GM19238 (cell line): Measurements from ENCODE around the gene KLHL21.

Experiments
- DNase-seq: peaks from one replicate; pipeline ENCODE4 v3.0.0; 2011; ENCODE audit warnings: low spot score; ENCODE audit not compliant: insufficient read length

The KLHL21 gene

DNA sequence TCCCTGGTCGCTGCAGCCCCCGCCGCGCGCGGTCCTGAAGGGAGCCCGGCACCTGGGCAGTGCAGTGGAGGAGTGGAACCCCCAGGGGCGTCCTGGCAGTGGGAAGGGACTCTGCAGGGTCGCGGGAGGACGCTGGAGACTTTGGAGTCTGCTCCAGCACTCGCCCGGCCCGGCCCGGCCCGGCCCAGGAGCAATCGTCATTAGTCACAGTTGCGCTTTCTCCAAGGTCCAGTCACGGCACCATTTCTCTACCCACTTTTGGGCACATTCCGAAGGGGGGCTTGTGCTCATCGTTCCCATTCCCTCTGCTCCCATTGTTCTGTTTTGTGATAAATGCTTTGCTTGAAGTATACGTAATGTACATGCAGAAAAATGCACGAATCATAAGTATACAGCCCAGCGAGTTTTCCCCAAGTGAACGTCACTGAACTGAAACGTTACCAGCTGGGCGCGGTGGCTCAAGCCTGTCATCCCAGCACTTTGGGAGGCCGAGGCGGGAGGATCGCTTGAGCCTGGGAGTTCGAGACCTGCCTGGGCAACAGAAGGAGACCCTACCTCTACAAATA lies 23.0 kb upstream of the KLHL21 start:
- no peak for DNase-seq

DNA sequence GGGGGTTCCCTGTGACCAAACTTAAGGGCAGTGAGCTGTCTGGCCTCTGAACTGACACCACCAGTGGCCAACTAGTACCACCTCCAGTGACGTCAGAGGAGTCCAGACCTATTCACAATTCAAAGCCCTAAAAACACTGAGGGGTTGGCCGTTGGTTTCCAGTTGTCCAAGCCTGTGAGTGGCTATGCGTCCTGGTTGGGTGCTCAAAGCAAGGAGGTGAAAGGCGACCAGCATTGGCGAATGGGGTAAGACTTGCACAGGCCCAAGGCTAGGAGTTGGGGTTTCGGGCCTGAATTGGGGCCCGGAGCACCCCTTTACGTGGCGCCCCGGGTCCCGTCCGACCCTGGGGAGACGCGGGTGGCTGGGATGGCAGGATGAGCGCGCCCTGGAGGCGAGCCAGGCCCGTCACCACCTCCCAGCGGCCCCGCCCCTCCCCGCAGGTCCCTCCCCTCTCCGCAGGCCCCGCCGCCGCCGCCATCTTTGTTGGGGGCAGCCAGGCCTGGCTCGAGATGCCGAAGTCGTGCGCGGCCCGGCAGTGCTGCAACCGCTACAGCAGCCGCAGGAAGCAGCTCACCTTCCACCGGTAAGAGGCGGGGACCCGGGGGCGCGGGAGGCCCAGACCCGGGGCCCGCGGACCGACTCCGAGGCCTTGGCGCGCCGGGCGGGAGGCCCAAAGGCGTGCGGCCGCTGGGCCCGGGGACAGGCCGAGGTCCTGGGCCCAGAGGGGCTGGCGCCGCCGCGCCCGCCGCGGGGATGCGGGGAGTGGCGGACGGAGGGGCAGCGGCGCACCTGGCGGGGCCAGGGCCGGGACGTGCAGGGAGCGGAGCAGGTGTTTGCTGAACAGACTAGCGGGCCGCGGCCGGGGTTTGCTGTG lies 22.3 kb upstream of the KLHL21 start, which contains the start of gene THAP3:
Gene THAP3, plus strand, starts transcription at position 159 of the 874 bp plus-strand sequence. Its CDS starts 351 bp downstream, at position 510.
- DNase-seq: peak; percentile 96

DNA sequence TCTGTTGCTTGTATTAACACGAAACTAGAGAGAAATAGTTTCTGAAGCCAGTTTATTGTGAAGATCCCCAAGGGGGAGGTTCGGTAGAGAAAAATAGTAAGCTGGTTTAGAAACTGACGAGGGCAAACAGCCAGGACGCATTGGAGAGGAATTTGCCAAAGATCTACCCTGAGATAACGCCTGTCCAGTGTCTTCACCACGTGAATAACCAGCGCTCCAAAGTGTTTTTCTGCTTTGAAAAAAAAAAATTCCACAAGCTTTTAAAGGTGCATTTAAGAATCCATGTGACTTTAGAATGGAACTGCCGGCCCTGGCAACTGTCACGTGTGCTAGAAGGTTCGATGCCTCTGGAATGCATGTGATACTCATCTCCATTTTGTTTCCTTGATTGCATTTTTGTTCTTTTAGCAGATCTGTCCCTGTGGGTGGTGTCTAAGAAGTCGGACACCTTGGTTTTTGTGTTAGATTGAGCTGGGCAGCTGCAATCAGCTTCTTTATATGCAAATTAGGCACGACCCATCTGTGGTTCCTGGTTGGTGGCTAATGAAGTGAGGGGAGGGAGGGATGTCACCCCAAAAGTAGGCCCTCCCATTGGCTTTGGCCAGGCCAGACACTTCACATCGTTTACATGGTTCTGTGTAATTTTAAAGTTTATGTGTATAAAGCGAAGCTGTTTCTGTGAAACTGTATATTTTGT lies 20.7 kb upstream of the KLHL21 start:
- no peak for DNase-seq

DNA sequence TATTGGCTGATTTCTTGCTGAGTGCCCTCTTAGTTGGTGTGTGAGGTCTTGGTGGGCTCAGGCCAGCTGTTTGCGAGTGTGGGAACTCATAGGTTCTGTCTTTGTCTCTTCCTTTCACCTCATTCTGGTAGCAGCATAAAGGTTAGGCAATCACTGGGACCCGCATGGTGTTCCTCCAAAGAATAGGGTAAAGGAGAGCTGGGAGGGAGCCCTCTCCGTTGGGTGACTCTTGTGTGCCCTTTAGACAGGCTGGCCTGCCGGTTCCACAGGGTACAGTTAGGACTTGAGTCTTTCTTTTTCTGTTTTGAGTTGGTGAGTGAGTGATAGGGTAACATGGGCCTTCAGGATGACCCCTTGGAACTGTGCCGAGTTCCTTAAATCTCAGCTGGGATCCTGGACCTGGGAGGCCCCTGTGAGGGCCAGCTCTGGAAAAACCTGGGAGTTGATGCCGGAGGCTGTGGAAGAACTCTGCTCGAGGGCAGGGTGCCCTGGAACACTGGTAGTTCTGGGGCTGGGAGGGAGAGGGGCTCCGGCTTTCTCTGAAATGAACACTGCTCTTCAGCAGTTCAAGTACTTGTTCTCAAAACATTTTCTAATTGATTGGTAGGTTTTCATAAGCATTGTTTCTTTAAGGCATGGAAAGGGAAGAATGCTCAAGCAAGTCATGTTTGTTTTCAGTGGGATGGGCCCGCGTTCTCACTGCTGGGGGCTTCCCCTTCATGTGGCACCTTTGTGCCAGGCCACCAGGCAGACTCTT lies 19.9 kb upstream of the KLHL21 start:
- DNase-seq: no peak

DNA sequence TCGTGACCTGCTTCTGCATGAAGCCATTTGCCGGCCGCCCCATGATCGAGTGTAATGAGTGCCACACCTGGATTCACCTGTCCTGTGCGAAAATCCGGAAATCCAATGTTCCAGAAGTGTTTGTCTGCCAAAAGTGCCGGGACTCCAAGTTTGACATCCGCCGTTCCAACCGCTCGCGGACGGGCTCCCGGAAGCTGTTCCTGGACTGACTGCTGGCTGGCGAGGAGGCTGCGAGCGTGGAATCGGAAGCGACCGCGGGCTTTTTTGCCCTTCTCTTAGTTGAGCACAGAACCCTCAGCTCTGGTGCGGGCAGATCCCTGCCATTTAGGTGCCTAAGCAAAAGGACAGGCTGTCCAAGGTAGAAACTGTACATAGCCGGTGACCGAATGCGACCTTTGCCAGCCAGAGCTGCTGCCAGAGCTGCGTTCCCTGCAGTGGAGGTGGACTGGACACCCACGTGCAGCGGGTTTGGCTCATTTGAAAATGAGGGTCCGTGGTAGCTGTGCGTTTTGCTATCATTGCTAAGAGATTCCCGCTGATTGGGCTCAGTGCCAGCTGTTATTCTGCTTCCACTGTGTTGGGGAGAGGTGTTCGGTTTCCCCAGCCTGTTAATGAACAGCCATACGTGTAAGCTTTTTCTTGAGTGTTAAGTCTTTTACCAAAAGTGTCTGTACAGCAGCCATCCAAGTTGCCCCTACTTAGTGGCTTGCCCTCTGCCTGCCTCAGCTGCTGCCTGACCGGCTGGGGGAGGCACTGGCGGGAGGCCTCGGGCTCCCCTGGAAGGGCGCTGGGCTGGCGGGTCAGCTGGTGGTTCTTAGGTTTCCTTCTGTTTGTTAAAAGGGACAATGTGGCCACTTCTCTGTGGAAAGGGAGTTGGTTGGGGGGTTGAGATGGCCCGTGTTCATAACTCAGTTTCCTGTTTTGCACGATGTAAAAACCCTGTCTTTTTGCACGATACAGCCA lies 19.0 kb upstream of the KLHL21 start:
- no peak for DNase-seq

DNA sequence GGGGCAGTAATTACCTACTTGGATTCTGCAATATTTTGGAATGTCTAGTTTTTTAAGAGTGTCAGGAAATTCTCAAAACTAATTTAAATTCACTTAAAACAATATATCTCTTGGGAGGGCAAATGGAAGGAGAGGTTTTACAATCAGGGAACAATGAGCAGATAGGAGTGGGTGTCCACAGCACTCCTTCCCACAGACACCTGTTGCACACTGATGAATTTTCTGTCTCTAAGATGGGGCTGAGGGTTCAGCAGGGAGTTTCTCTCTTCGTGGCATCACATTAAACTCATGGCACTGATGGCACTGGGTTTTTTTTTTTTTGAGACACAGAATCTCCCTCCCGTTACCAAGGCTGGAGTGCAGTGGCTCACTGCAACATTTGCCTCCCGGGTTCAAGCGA lies 16.4 kb upstream of the KLHL21 start:
- DNase-seq: no peak

DNA sequence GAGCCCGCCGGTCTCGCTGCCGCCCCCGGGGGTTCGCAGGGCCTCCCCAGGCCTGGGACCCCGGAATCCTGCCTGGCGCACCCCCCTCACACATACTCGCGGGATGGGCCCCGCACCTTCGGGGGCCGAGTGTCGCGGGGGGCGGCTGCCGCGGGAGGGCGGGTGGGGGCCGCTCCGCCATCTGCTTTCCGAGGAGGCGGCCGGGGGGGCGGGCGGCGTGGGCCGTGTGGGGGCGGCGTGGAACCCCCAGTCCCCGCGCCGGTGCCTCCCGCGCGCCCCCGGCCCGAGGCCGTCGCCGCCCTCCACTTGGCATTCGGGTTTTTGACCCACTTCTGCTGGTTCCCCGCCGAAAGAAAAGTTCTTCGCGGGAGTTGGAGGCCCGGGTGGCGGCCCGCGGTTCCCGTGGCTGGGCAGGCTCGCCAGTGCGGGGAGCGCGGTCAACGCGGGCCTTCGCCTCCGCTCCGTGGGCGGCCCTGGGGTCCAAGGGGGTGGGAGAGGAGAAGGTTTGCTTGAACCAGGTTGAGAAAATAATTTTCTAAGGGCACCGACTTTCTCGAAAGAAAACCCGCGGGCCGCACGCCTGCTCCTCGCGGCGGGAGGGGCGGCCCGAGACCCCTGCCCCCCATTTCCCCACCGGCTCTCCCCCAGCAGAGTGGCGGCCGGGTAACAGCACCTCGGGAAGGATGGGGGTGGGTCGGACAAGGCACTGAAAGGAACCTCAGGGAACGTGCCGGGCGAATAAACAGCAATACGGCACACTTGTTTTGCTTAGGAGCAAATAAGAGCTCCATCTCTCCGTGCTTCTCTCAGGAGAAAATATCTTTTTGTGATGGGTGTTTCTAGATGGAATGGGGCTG lies 12.5 kb upstream of the KLHL21 start:
- peak; percentile 37 for DNase-seq

DNA sequence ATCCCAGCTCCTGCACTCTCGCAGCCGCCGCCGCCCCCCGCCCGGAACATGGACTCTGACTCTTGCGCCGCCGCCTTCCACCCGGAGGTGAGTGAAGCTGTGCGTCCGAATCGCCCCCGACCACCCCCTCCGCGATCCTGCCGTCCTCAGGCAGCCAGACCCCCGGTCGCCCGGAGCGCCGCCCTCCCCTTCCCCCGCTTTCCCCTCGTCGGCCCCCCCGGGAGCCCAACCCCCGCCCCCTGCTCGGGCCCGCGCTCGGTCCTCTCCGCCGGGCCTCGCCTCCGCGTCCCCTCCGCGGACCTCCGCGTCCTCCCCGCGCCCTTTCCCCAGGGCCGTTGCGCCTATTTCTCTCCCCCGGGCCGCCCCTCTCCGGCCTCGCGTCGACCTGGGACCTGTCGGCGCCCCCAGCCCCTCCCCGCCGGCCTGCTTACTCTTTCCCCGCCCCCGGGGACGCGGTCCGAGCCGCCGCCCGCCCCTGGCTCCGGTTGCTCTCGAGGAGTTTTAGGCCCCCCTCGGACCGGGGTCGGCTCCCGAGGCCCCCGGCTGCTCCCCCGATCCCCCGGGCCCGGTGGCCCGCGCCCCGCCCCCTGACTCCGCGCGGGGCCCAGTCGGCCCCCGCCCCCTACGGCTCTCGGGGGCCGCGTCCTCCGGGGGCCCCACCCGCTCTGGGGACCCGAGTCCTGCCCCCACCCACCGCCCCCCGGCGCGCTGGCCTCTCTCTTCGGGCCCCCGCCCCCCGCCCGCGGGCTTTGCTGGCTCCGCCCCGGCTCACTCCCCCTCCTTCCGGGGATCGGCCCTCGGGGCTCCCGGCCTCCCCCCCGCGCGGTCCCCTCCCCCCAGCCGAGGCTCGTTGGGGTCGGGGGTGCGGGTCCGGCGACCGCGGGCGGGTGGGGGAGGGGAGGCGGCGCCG lies 11.6 kb upstream of the KLHL21 start:
- DNase-seq: peak; percentile 90

DNA sequence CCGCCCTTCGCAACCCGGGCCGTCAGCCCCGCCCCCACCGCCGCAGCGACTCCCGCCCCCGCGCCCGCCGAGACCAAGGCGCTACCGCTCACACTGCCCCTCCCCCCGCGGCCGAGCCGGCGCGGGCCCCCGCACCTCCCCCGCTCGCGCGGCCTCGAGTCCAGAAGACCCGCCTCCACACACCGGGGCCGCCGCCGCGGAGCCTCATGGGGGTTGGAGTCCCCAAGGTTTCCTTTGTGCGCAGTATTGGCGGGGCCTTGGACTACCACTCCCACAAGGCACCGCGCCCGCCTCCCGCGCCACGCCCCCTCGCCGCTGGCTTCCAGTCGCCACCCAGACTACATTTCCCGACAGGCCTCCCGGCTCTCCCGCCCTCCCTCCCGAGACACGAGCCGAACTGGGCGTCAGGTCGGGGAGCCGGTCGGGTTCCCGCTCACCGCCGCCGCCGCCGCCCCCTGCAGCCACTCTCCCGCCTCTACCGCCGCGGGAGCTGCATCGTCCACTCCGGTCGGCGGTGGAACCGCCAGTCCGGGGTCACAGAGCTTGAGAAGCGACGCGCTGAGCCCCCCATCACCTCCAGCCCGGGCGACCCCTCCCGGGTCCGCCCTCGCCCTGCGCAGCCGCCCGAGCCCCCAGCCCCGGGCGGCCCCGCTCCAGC lies 10.8 kb upstream of the KLHL21 start, which contains the start of gene PHF13:
Gene PHF13, plus strand, starts transcription at position 371 of the 658 bp plus-strand sequence. CDS start 336 bp downstream, outside the sequence.
- peak; percentile 100 for DNase-seq

DNA sequence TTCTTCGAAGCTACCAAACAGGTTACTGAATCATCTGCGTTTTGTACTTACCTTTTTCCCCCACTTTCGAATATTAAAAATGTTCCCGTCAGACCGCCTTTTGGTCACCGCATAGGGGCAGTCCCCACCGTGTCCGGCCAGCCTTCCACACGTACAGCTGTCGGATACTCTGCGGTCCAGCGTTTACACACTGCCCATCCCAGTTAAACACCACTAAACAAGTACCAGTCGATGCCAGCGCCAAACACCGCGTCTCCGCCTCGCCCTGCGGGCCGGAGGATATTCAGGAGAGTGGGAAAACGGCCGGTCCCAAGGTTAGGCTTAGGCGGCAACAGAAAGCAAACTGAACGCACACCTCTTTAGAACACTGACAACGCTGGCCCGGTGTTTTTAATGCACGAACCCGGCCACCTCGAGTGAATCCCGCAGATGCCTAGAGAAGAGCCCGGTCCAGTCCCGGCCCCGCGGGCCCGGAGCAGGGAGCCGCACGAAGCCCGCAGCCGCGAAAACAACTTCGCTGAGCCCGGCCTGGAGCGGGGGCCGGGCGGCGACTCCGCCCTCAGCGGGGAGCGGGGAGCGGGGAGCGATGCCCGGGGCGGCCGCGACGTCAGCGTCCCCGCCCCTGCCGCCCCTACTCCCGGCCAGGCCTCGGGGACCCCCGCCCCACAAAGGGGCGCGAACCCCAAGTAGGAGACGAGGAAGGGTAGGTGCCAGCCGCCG lies 10.1 kb upstream of the KLHL21 start:
- peak; percentile 74 for DNase-seq

DNA sequence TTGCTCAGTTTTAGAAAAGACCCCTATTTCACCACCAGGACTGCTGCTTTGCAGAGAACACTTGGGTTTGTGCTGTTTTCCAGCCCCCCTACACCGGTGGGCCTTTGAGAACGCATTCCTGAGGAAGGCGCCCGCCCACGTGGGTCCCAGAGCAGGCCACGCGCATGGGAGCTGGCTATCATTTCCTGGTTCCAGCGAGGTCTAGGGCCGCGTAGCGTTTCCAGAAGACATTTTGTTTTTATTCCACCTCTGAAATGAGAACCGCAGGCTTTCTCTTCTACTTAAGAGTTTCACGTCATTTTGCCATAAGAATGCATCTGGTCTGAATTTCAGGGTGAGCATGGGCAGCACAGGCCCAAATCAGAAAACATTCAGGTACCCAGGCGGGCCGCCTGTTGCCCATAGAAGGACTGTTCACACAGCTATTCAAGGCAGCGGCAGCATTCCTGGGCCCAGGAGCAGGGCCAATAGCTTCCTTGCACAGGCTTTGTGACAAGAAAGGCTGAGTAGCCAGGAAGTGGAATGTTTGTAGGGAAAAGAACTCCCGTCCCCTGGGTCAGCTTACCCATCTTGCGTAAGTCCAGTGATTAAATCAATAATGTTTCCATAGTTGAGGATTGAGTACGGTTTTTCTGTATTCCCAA lies 1.4 kb upstream of the KLHL21 start:
- DNase-seq: no peak

DNA sequence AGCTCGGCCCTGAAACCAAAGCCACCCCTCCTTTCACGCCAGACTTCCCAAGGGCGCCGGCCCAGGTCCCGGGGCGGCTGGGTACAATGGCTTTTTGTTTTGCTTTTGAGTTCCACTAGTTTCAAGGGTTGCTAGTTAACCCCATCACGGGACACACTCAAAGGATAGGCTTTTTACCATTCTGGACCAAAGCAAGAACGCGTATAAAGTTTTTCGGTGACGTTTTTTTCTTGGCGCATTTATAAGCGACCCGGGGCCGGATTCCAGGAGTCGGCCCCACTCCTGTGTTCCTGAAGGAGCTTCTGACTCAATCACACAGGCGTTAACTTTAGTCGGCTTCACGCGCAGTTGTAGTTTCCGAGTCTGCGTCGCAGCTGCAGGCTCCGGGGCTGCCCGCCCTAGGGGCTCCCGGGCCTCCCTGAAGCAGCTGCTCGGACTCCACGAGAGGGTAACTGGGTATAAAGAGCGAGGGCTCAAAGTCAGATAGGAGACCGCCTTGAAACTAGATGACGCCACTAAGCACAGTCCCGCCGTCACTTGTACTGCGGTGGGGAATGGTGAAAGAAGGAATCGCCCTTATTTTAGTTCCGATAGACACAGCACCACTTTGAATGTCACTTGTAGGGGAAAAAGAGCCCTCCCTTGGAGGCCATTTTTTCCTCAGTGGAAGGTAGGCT lies 707 bp upstream of the KLHL21 start:
- DNase-seq: no peak

DNA sequence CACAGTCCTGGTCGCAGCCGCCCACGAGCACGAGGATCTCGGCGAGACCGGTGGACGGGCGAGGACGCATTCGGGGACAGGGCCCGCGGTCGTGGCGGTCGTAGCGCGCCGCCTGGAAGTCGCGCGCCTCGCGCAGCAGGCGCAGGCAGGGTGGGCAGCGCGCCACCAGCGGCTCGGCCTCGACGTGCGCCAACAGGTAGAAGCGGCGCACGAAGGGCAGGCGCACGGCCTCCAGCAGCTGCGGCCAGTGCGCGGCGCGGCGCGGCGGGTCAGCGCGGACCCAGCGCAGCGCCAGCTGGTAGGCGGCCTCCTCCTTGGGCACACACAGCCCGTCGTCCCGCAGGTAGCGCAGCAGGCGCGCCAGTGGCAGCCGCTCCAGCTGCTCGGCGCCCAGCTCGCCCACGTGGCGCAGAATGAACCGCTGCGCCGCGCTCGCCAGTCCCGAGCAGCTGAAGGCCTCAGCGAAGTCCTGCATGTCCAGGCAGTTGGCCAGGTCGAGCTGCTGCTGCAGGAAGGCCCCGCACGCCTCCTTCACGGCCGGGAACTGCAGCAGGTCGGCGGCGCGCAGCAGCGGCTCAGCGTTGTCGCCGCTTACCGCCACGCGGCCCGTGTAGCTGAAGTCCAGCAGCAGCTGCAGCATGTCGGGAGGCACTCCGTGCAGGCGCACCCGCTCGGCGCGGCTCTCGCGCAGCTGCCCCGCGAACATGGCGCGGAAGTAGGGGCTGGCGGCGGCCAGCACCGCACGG lies 573 bp downstream of the KLHL21 start:
- DNase-seq: peak; percentile 64

DNA sequence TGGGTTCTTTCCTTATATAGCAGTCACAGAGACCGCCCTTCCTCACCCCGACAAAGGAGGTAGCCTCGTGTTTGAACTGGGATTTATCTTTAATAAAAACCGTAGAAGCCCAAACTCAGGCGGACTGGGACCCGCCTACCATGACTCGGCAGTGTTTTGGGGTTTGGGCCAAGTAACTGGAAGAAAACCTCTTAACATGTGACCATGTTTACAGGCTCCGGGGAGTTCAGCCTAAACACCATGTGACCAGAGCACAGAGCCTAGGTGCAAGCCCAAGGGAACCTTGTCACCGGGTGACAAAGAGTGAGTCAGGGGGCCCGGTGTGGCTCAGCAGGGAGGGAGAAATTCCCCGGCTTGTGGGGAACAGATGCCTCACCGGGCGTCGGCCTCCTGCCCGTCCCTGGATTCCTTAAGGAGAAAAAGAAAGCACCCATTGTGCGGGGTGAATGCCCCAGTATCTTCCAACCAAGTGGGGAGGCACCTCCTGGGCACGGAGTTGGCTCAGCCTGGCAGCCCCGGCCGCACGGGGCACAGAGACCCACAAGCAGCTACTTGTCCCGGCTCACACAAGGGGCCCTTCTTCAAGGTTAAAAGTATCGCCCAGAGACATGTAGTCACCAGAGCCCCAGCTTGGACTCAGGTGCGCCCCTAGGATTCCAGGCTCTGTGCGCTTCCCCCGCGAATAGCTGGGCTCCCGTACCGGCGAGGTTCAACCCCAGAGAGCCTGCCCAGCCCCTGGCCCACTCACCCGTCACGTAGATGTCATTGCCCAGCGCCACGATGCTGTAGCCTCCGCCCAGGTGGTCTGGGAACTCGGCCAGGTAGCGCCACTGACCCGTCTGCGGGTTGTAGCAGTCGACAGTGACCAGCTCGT lies 1.4 kb downstream of the KLHL21 start:
- DNase-seq: peak; percentile 59
